Measurements from ENCODE around the gene PLPP4.

DNA sequence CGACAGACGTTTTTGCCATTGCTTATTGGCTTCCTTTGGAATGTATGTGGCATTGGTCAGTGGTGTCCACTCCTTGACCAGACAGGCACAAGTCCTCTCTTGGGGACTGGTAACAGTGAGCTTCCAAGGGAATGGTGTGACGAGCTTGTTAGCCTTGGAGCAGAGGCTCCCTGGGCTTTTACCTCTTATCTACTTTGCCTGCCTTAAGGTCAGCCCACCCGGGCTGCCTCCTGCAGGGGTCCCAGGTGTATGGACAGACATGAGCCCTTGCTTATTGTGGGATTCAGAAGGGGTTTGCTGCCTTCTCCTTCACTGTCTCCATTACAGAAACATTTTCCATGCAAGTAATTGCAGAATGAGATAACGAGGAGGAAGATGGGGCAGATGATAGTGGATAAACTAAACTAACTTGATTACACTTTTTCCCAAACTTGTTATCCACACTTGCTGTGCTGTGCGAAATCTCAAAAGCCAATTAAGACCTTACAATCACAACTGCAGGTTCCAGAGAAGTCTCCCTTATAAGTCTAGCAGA is 29.7 kb downstream of the PLPP4 start:
- TF ChIP-seq EZH2 (IDR thresholded peaks at IDR 0.05; ENCODE audit: insufficient read depth, poor library complexity, severe bottlenecking) (no peak), EZH2phosphoT487 (IDR thresholded peaks at IDR 0.05; ENCODE audit: insufficient read depth, low read depth) (no peak)

All from GM23248 (cell line).